ENCODE measurements around the gene DENND1C. TPM values are rescaled to one million over a fixed set of nuclear protein-coding genes. Genes with fewer than 3 reads are reported as not detected.
A peak's percentile ranks its signal among the peaks of the same experiment; 100 is the strongest.

DENND1C gene
- polyA plus RNA-seq, 3 donors = 11.2 to 60.2 (median 20.5) TPM

GRCh38 chr19:6424939-6425731 lies 56.5 kb downstream of the DENND1C start:
- peak overlapping the region in 2 of 3 experiments; percentile 29 to 52 for H3K4me3 ChIP-seq (replicated peaks in 1 of 3; ENCODE audit: low read depth in 2 of 3, low read length in 3 of 3)
- 9% methylated on average over 36 of the region's 43 CpGs for WGBS (ENCODE audit: insufficient coverage)
- Mint-ChIP-seq H3K36me3 (peaks cover 18 to 22% of the 10 kb centered on the region in 2 donors), H3K27me3 (ENCODE audit: low read depth in 3 of 3) (peaks cover 0 to 12% (median 6%) of the 10 kb centered on the region in 3 donors), H3K4me3 (peak overlapping the region; percentile 69 to 75), H3K27ac (peak overlapping the region; percentile 86 to 95 (median 91)), H3K9me3 (peaks cover 0 to 6% (median 3%) of the 10 kb centered on the region in 7 donors), H3K4me1 (peaks cover 37% of the 10 kb centered on the region)
- TF ChIP-seq, protein P1, sequence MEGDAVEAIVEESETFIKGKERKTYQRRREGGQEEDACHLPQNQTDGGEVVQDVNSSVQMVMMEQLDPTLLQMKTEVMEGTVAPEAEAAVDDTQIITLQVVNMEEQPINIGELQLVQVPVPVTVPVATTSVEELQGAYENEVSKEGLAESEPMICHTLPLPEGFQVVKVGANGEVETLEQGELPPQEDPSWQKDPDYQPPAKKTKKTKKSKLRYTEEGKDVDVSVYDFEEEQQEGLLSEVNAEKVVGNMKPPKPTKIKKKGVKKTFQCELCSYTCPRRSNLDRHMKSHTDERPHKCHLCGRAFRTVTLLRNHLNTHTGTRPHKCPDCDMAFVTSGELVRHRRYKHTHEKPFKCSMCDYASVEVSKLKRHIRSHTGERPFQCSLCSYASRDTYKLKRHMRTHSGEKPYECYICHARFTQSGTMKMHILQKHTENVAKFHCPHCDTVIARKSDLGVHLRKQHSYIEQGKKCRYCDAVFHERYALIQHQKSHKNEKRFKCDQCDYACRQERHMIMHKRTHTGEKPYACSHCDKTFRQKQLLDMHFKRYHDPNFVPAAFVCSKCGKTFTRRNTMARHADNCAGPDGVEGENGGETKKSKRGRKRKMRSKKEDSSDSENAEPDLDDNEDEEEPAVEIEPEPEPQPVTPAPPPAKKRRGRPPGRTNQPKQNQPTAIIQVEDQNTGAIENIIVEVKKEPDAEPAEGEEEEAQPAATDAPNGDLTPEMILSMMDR (IDR thresholded peaks at IDR 0.05) = no peak
- peaks cover 42% of the 10 kb centered on the region for H3K79me2 ChIP-seq (ENCODE audit: insufficient read depth, low read length)
- peaks cover 39% of the 10 kb centered on the region for H4K20me1 ChIP-seq (ENCODE audit: insufficient read depth, low read length)
- no peaks in the 10 kb centered on the region for H3K27me3 ChIP-seq (ENCODE audit: control insufficient read depth in 2 of 2, insufficient read depth in 2 of 2, low read length in 2 of 2)
- intact Hi-C loops (cut with micrococcal nuclease) = loop anchor here (5.0 to 10.0 kb wide), 4 partner anchors 50 to 520 kb away; partner anchors contain the start of genes ALKBH7 (in 2 of the 2), GPR108 (in 1 of the 2), NDUFA11 (in 1 of the 2) and PSPN (in 1 of the 2)
- H3K4me1 ChIP-seq (ENCODE audit: control insufficient read depth in 1 of 2, insufficient read depth in 2 of 2, low read length in 2 of 2) = peaks cover 23 to 34% of the 10 kb centered on the region in 2 donors
- H3K9ac ChIP-seq (ENCODE audit: insufficient read depth, low read length, poor library complexity, severe bottlenecking) = peak overlapping the region; percentile 36
- peak; percentile 100 for DNase-seq
- peaks cover 19 to 24% of the 10 kb centered on the region in 2 donors for H3K36me3 ChIP-seq (replicated peaks in 1 of 2; ENCODE audit: control insufficient read depth in 1 of 2, insufficient read depth in 2 of 2, low read length in 2 of 2)
- H2AFZ ChIP-seq (ENCODE audit: insufficient read depth, low read depth, low read length, poor library complexity, severe bottlenecking) = peak overlapping the region; percentile 85
- H3K4me2 ChIP-seq (replicated peaks; ENCODE audit: extremely low read depth, low read length, poor library complexity, severe bottlenecking) = peak overlapping the region; percentile 63
- no peaks in the 10 kb centered on the region for H3K9me3 ChIP-seq (replicated peaks in 1 of 2; ENCODE audit: control insufficient read depth in 1 of 2, insufficient read depth in 1 of 2, low read length in 2 of 2)
- H3K27ac ChIP-seq (ENCODE audit: low read depth in 1 of 2, low read length in 2 of 2) = peak overlapping the region; percentile 83 to 85

DNA sequence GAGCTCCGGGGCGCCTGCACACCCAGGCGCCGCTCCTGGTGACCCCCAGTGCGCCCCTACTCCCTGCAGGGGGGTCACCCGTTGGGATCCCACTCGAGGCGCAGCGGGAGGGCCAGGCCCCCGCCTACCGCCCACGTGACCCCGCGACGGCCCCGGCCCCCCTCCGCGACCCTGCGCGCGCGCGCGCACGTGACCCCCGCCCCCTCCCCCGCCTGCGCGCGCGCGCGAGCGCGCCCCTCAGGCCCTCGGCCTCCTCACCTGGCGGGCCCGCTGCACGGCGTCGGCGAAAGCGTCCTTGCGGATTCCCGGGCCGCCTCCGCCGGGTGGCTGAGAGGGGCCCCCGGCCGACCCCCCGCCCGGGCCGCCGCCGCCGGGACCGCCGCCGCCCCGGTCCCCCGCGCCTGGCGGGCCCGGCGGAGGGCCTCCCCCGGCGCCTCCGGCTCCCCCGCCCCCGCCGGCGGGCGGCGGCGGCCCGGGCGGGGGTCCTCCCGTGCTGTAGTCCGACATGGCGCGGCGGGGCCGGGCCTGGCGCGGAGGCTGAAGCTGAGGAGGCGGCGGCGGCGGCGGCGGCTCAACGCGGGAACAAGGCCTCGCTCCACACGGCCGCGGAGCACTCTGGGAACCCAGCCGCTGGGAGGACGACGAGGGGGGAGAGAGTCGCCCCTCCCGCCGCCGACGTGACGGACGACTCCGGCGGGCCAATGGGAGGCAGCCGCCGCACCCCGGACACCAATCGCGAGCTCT lies 57.2 kb downstream of the DENND1C start, which contains the start of gene KHSRP:
KHSRP (minus strand) TSS at position 617 of the 744 bp plus-strand sequence; CDS start at position 507, 110 bp downstream.
- Histone ChIP-seq H3K36me3 (replicated peaks in 1 of 2; ENCODE audit: control insufficient read depth in 1 of 2, insufficient read depth in 2 of 2, low read length in 2 of 2) (peaks cover 27 to 31% of the 10 kb centered on the region in 2 donors), H3K27ac (ENCODE audit: low read depth in 1 of 2, low read length in 2 of 2) (peak within 1 kb of the TSS; percentile 83 to 85), H3K27me3 (ENCODE audit: control insufficient read depth in 2 of 2, insufficient read depth in 2 of 2, low read length in 2 of 2) (no peaks in the 10 kb centered on the region), H3K4me3 (replicated peaks in 1 of 3; ENCODE audit: low read depth in 2 of 3, low read length in 3 of 3) (peak within 1 kb of the TSS; percentile 62 to 87 (median 64)), H3K4me2 (replicated peaks; ENCODE audit: extremely low read depth, low read length, poor library complexity, severe bottlenecking) (peak within 1 kb of the TSS; percentile 97), H4K20me1 (ENCODE audit: insufficient read depth, low read length) (peaks cover 47% of the 10 kb centered on the region), H3K4me1 (ENCODE audit: control insufficient read depth in 1 of 2, insufficient read depth in 2 of 2, low read length in 2 of 2) (peaks cover 23 to 33% of the 10 kb centered on the region in 2 donors), H3K79me2 (ENCODE audit: insufficient read depth, low read length) (peaks cover 50% of the 10 kb centered on the region), H3K9ac (ENCODE audit: insufficient read depth, low read length, poor library complexity, severe bottlenecking) (peak within 1 kb of the TSS; percentile 73), H3K9me3 (replicated peaks in 1 of 2; ENCODE audit: control insufficient read depth in 1 of 2, insufficient read depth in 1 of 2, low read length in 2 of 2) (no peaks in the 10 kb centered on the region), H2AFZ (ENCODE audit: insufficient read depth, low read depth, low read length, poor library complexity, severe bottlenecking) (peak within 1 kb of the TSS; percentile 85)
- Mint-ChIP-seq H3K9me3 (peaks cover 0 to 6% (median 3%) of the 10 kb centered on the region in 7 donors), H3K27ac (peak within 1 kb of the TSS; percentile 86 to 95 (median 91)), H3K4me1 (peaks cover 33% of the 10 kb centered on the region), H3K27me3 (ENCODE audit: low read depth in 3 of 3) (peaks cover 0 to 7% (median 2%) of the 10 kb centered on the region in 3 donors), H3K36me3 (peaks cover 25 to 30% of the 10 kb centered on the region in 2 donors), H3K4me3 (peak within 1 kb of the TSS; percentile 84 to 91)
- intact Hi-C loops (cut with micrococcal nuclease) = loop anchor here (10.0 kb wide), 2 partner anchors 50 to 520 kb away; partner anchors contain the start of genes ALKBH7 (in 1 of the 2), NDUFA11 (in 1 of the 2), PSPN (in 1 of the 2) and VMAC (in 1 of the 2)
- no peak for DNase-seq
- WGBS (ENCODE audit: insufficient coverage) = under 1% methylated on average over 98 of the region's 114 CpGs
- TF ChIP-seq, protein P1 (IDR thresholded peaks at IDR 0.05) = no peak

Data from CD14-positive monocyte (primary cell).